Measurements from ENCODE around the gene FHAD1. TPM values are rescaled to one million over a fixed set of nuclear protein-coding genes. Genes with fewer than 3 reads are reported as not detected.

FHAD1 gene
- total and polyA plus RNA-seq, 9 of the 15 experiments (the other 6 are each of a cell fraction or from before 2014, with no cell fraction given), result 0.32 to 2.1 (median 1.5) TPM; not detected in 1

DNA sequence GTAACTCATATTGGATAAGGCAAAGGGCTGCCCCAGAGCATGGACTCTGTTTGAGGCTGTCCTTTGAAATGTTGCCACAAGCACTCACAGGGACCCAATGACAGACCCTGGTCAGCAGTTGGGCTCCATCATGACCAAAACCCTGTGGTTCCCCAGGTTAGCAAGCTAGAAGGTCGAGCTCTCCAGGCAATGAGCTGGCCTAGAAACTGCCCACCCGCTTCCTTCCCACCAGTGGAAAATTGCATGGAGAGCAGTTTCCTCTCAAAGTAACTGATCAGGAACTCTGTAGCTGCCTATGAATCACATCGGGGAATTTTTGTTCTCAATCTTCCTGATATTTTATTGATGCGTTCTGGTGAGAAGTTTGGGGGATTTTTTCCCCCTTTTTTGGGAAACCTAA lies 52.8 kb downstream of the FHAD1 start:
- Histone ChIP-seq H3K27ac (ENCODE audit: extremely low read depth, low read depth, low read length) (no peak overlapping the region), H3K4me3 (no peak overlapping the region), H3K27me3 (ENCODE audit: control insufficient read depth in 2 of 2, insufficient read depth in 2 of 2, low read length in 2 of 2) (peaks cover 4 to 10% of the 10 kb centered on the region in 2 experiments), H4K20me1 (replicated peaks; ENCODE audit: control insufficient read depth, insufficient read depth, low read length) (no peaks in the 10 kb centered on the region), H3K4me2 (ENCODE audit: insufficient read depth, low read length) (no peak overlapping the region), H3K9me3 (replicated peaks; ENCODE audit: control insufficient read depth, insufficient read depth, low read depth, low read length) (no peaks in the 10 kb centered on the region), H3K9ac (ENCODE audit: insufficient read depth in 1 of 2, low read depth in 2 of 2, low read length in 2 of 2) (no peak overlapping the region), H2AFZ (ENCODE audit: low read depth, low read length) (no peak overlapping the region), H3K36me3 (ENCODE audit: control insufficient read depth, insufficient read depth, low read length) (no peaks in the 10 kb centered on the region), H3K9me1 (ENCODE audit: control insufficient read depth, insufficient read depth, low read length) (no peaks in the 10 kb centered on the region), H3K4me1 (replicated peaks in 1 of 2; ENCODE audit: control insufficient read depth in 2 of 2, insufficient read depth in 2 of 2, low read length in 2 of 2) (no peaks in the 10 kb centered on the region), H3K79me2 (ENCODE audit: control insufficient read depth, insufficient read depth, low read length) (no peaks in the 10 kb centered on the region)
- FAIRE-seq (no peak), DNase-seq (ENCODE audit: extremely low read depth in 1 of 4, low spot score in 3 of 4) (no peak), ATAC-seq (no peak)
- CTCF ChIA-PET (ENCODE audit: low intra/inter-chr PET ratio), result no interaction called here
- no peak for TF ChIP-seq NFIC (IDR thresholded peaks at IDR 0.05)
- no peak for TF ChIP-seq ZNF507 (tag; conservative IDR thresholded peaks at IDR 0.05)
- TF ChIP-seq MEF2D (tag; conservative IDR thresholded peaks at IDR 0.05; ENCODE audit: low read depth), result no peak
- in situ Hi-C loops (cut with MboI), result no loop called here
- BruUV-seq (replicated peaks), result no TSS peak
- POLR2A ChIA-PET, result interaction anchor here (0.6 kb wide), 1 partner anchor 440 kb away, joined by 6 read pairs; no protein-coding TSS in a partner anchor
- 10% methylated on average over 4 of the region's 4 CpGs for WGBS (ENCODE audit: insufficient coverage, low coverage, missing lambda C conversion rate)
- intact Hi-C loops (cut with micrococcal nuclease), result no loop called here

DNA sequence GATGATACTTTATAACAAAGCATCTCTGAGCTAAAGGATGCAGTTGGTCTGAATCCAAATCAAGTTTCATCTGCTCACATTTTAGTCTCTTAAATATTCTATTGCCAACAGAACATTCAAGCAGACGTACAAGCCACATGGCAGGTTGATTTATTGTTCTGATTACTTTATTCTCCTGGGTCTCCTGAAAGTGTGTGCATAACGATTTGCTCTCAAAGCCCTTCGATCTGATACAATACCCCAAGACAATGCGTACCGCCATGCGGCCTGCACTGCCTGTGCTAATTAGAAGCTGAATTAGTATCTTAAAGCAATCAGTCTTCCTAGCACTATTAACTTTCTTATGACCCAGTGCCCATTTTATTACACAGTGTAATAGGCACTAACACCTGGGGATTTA lies 56.9 kb downstream of the FHAD1 start:
- ATAC-seq (no peak), FAIRE-seq (no peak), DNase-seq (ENCODE audit: extremely low read depth in 1 of 4, low spot score in 3 of 4) (no peak)
- WGBS (ENCODE audit: insufficient coverage, low coverage, missing lambda C conversion rate), result 34% methylated on average over 6 of the region's 6 CpGs
- Histone ChIP-seq H3K79me2 (ENCODE audit: control insufficient read depth, insufficient read depth, low read length) (no peaks in the 10 kb centered on the region), H3K4me2 (ENCODE audit: insufficient read depth, low read length) (no peak overlapping the region), H3K9me3 (replicated peaks; ENCODE audit: control insufficient read depth, insufficient read depth, low read depth, low read length) (peaks cover 4% of the 10 kb centered on the region; the same call in 1 of the 2 replicates), H3K9me1 (ENCODE audit: control insufficient read depth, insufficient read depth, low read length) (no peaks in the 10 kb centered on the region), H4K20me1 (replicated peaks; ENCODE audit: control insufficient read depth, insufficient read depth, low read length) (no peaks in the 10 kb centered on the region), H3K36me3 (ENCODE audit: control insufficient read depth, insufficient read depth, low read length) (no peaks in the 10 kb centered on the region), H2AFZ (ENCODE audit: low read depth, low read length) (no peak overlapping the region), H3K27ac (ENCODE audit: extremely low read depth, low read depth, low read length) (no peak overlapping the region), H3K4me3 (no peak overlapping the region), H3K9ac (ENCODE audit: insufficient read depth in 1 of 2, low read depth in 2 of 2, low read length in 2 of 2) (no peak overlapping the region), H3K27me3 (ENCODE audit: control insufficient read depth in 2 of 2, insufficient read depth in 2 of 2, low read length in 2 of 2) (peaks cover 10 to 23% of the 10 kb centered on the region in 2 experiments), H3K4me1 (replicated peaks in 1 of 2; ENCODE audit: control insufficient read depth in 2 of 2, insufficient read depth in 2 of 2, low read length in 2 of 2) (no peaks in the 10 kb centered on the region)
- in situ Hi-C loops (cut with MboI) (no loop called here), intact Hi-C loops (cut with micrococcal nuclease) (loop anchor here (1.0 to 2.0 kb wide), 2 partner anchors 31 to 176 kb away; no protein-coding TSS in a partner anchor)
- ChIA-PET CTCF (ENCODE audit: low intra/inter-chr PET ratio) (interaction anchor here (0.6 to 2.3 kb wide), 5 partner anchors 30 to 277 kb away, joined by 3 to 27 read pairs (median 4); no protein-coding TSS in a partner anchor), POLR2A (interaction anchor here (0.6 kb wide), 1 partner anchor 40 kb away, joined by 3 read pairs; no protein-coding TSS in a partner anchor)
- no peak for TF ChIP-seq GATA2 (CRISPR knock-in tag; IDR thresholded peaks at IDR 0.05)
- no peak for TF ChIP-seq ZNF717 (CRISPR knock-in tag; IDR thresholded peaks at IDR 0.05)
- TF ChIP-seq FOS (IDR thresholded peaks at IDR 0.05; ENCODE audit: extremely low read depth, insufficient read length), result no peak
- TF ChIP-seq, protein P1, sequence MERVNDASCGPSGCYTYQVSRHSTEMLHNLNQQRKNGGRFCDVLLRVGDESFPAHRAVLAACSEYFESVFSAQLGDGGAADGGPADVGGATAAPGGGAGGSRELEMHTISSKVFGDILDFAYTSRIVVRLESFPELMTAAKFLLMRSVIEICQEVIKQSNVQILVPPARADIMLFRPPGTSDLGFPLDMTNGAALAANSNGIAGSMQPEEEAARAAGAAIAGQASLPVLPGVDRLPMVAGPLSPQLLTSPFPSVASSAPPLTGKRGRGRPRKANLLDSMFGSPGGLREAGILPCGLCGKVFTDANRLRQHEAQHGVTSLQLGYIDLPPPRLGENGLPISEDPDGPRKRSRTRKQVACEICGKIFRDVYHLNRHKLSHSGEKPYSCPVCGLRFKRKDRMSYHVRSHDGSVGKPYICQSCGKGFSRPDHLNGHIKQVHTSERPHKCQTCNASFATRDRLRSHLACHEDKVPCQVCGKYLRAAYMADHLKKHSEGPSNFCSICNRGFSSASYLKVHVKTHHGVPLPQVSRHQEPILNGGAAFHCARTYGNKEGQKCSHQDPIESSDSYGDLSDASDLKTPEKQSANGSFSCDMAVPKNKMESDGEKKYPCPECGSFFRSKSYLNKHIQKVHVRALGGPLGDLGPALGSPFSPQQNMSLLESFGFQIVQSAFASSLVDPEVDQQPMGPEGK (CRISPR knock-in tag; IDR thresholded peaks at IDR 0.05; ENCODE audit: borderline replicate concordance), result no peak
- TF ChIP-seq DACH1 (IDR thresholded peaks at IDR 0.05; ENCODE audit: partially characterized antibody), result no peak
- no peak for TF ChIP-seq HNRNPK (IDR thresholded peaks at IDR 0.05; ENCODE audit: low read depth, low read length, poor library complexity, severe bottlenecking)
- BruUV-seq (replicated peaks), result no TSS peak

Measured in K562 (cell line).